HG03457 (cell line): ENCODE data around the gene PEX11B.

ENCODE experiments used
- ATAC-seq: cut with Tn5 transposase; IDR thresholded peaks from one replicate; pipeline ENCODE4 v1.9.1; 2021; ENCODE audit warnings: moderate number of reproducible peaks; ENCODE audit not compliant: unreplicated experiment

Gene PEX11B

GRCh38 chr1:145877923-145878486 lies 40.5 kb downstream of the PEX11B start:
- no peak for ATAC-seq

GRCh38 chr1:145874646-145875045 lies 43.9 kb downstream of the PEX11B start:
- no peak for ATAC-seq

- ATAC-seq: no peak
These were observed 46.3 kb downstream of the PEX11B start for GRCh38 chr1:145871994-145872924.

GRCh38 chr1:145868232-145868631 lies 50.3 kb downstream of the PEX11B start:
- ATAC-seq: no peak

- no peak for ATAC-seq
These were observed 55.1 kb downstream of the PEX11B start for GRCh38 chr1:145863282-145864018.
